H1 (cell line): ENCODE measurements around the gene ZNF516. TPM values are rescaled to one million over a fixed set of nuclear protein-coding genes. Genes with fewer than 3 reads are reported as not detected.

Experiments used
- EGR1 ChIP-seq: IDR thresholded peaks from 2 replicates; pipeline ENCODE4 v1.6.1; 2011; ENCODE audit warnings: low read depth, low read length, borderline replicate concordance
- polyA plus RNA-seq, 7 experiments: library from polyadenylated mRNA; depleted of rRNA in 3 of 7; stranded (reverse) in 5 of 7; unstranded in 2 of 7; fragments of >200 nt in 5 of 7; fragments of 200-250 nt in 2 of 7; gene quantifications; 1 replicate in 5 of 7; 2 replicates in 1 of 7; 4 replicates in 1 of 7; pipeline versions ENCODE4 v1.2.1 to v1.2.3, GENCODE V29; 2011 to 2013; ENCODE audit warnings: missing spikeins in 2 of 7, mixed read lengths in 2 of 7
- total RNA-seq: library from RNA; stranded (reverse); fragmentation: NEBNext Ultra II Directional; extraction: Animal tissue kit (Norgen Biotek cat#: 25700); gene quantifications from 2 replicates; pipeline ENCODE4 v1.2.1, GENCODE V29; 2021

ZNF516 gene
- total and polyA plus RNA-seq, 2 of the 8 experiments (the other 6 are each of a cell fraction or from before 2014, with no cell fraction given), result 7.3 to 17.0 TPM

GRCh38 chr18:76471593-76471992 is 23.4 kb downstream of the ZNF516 start (continued):
- TF ChIP-seq EGR1, result no peak
- TF ChIP-seq, all 59 proteins: peak for 0
